Gastrocnemius medialis (tissue), 4 donors: ENCODE data around the gene ZNF521. TPM values are rescaled to one million over a fixed set of nuclear protein-coding genes. Genes with fewer than 3 reads are reported as not detected.

ENCODE experiments used
- ATAC-seq, 2 donors: fragments of 150-250 bp; one replicate each; pipeline ENCODE4 v1.9.1; 2016
- DNase-seq, 2 donors: peaks; one replicate each; pipeline ENCODE4 v3.0.0-alpha.2; 2019
- H3K27ac ChIP-seq, 4 donors: fragments of 200-600 bp; sonication (generic); 1 replicate in 1 of 4; 2 replicates in 3 of 4; pipeline ENCODE4 v1.5.1; 2016 to 2018; ENCODE audit warnings: mild to moderate bottlenecking in 2 of 4, moderate library complexity in 1 of 4
- H3K27me3 ChIP-seq, 3 donors: fragments of 200-600 bp; sonication (generic) in 2 of 3; 1 replicate in 1 of 3; 2 replicates in 2 of 3; pipeline versions ENCODE4 v1.5.1 to v1.6.0; 2016 to 2019; ENCODE audit warnings: mild to moderate bottlenecking in 1 of 3, moderate library complexity in 1 of 3
- H3K36me3 ChIP-seq, 2 donors: fragments of 200-600 bp; sonication (generic) in 1 of 2; one replicate each; pipeline ENCODE4 v1.5.1; 2017 to 2018
- H3K4me1 ChIP-seq, 2 donors: fragments of 200-600 bp; sonication (generic) in 1 of 2; one replicate each; pipeline ENCODE4 v1.5.1; 2016 to 2017; ENCODE audit warnings: mild to moderate bottlenecking in 2 of 2
- H3K4me3 ChIP-seq, 4 donors: fragments of 200-600 bp; sonication (generic) in 3 of 4; 1 replicate in 1 of 4; 2 replicates in 3 of 4; pipeline ENCODE4 v1.5.1; 2016 to 2019; ENCODE audit warnings: mild to moderate bottlenecking in 2 of 4
- H3K9me3 ChIP-seq, 3 donors: fragments of 200-600 bp; sonication (generic) in 2 of 3; 1 replicate in 1 of 3; 2 replicates in 2 of 3; pipeline ENCODE4 v1.5.1; 2016 to 2019
- CTCF ChIP-seq, 5 experiments: fragments of 450-650 bp in 3 of 5; fragments of 200-600 bp in 2 of 5; sonication (generic) in 2 of 5; IDR thresholded peaks in 4 of 5; conservative IDR thresholded peaks in 1 of 5; 1 replicate in 4 of 5; 2 replicates in 1 of 5; pipeline ENCODE4 v1.5.1; 2016 to 2019; ENCODE audit warnings: antibody characterized with exemption in 5 of 5, mild to moderate bottlenecking in 3 of 5, moderate library complexity in 3 of 5
- POLR2A ChIP-seq, 2 donors: fragments of 450-650 bp; IDR thresholded peaks; one replicate each; pipeline ENCODE4 v1.6.1; 2017; ENCODE audit warnings: antibody characterized with exemption in 2 of 2, mild to moderate bottlenecking in 2 of 2, moderate library complexity in 2 of 2
- in situ Hi-C, 4 donors: fragments of 200-750 bp; cut with MboI; loops; one replicate each; pipeline versions ENCODE4 v1.15.0 to v1.8.0; 2017; ENCODE audit warnings: low sequenced_read_pairs in 4 of 4
- intact Hi-C: fragments of 100-400 bp; cut with DNase I; formaldehyde crosslinking; loops from one replicate; pipeline ENCODE4 v1.15.1; 2023; ENCODE audit warnings: low total_unique reads
- total RNA-seq, 4 donors: library from RNA; depleted of rRNA; stranded (reverse); fragments of >200 nt; gene quantifications; one replicate each; pipeline versions ENCODE4 v1.1.0 to v1.2.3, GENCODE V29; 2016

Gene ZNF521
- total RNA-seq, 4 donors from 2014 or later, result 3.5 to 15.6 (median 4.7) TPM

GRCh38 chr18:25062720-25063119, 289.2 kb downstream of the ZNF521 start:
- ATAC-seq, result no peak
- intact Hi-C loops, result loop anchor here (2.0 to 10.0 kb wide), 2 partner anchors 98 to 188 kb away; no protein-coding TSS in a partner anchor

GRCh38 chr18:25061395-25061794, 290.6 kb downstream of the ZNF521 start:
- in situ Hi-C loops (no loop called here), intact Hi-C loops (loop anchor here (10.0 kb wide), 1 partner anchor 187 kb away; no protein-coding TSS in a partner anchor)
- Histone ChIP-seq H3K4me3 (no peak overlapping the region), H3K27me3 (no peaks in the 10 kb centered on the region), H3K36me3 (no peaks in the 10 kb centered on the region), H3K27ac (no peak overlapping the region), H3K9me3 (no peaks in the 10 kb centered on the region), H3K4me1 (no peaks in the 10 kb centered on the region)
- DNase-seq (no peak), ATAC-seq (no peak)
- no peak for TF ChIP-seq POLR2A (IDR thresholded peaks at IDR 0.05)
- no peak for TF ChIP-seq CTCF (IDR thresholded peaks at IDR 0.05 in 4 of 5, conservative IDR thresholded peaks at IDR 0.05 in 1 of 5)

More at GRCh38 chr18:25062720-25063119, 289.2 kb downstream of the ZNF521 start:
- in situ Hi-C loops, result no loop called here
- TF ChIP-seq CTCF (IDR thresholded peaks at IDR 0.05 in 4 of 5, conservative IDR thresholded peaks at IDR 0.05 in 1 of 5) (no peak), POLR2A (IDR thresholded peaks at IDR 0.05) (no peak)
- Histone ChIP-seq H3K36me3 (no peaks in the 10 kb centered on the region), H3K9me3 (no peaks in the 10 kb centered on the region), H3K4me1 (no peaks in the 10 kb centered on the region), H3K4me3 (no peak overlapping the region), H3K27ac (no peak overlapping the region), H3K27me3 (no peaks in the 10 kb centered on the region)
- no peak for DNase-seq

GRCh38 chr18:25058521-25058920, 293.4 kb downstream of the ZNF521 start:
- no peak for DNase-seq
- H3K36me3 ChIP-seq, result no peaks in the 10 kb centered on the region
- in situ Hi-C loops (no loop called here), intact Hi-C loops (no loop called here)
- H3K27ac ChIP-seq, result no peak overlapping the region
- TF ChIP-seq CTCF (IDR thresholded peaks at IDR 0.05 in 4 of 5, conservative IDR thresholded peaks at IDR 0.05 in 1 of 5) (no peak), POLR2A (IDR thresholded peaks at IDR 0.05) (no peak)
- no peaks in the 10 kb centered on the region for H3K9me3 ChIP-seq
- ATAC-seq, result no peak
- H3K4me1 ChIP-seq, result no peaks in the 10 kb centered on the region
- H3K27me3 ChIP-seq, result no peaks in the 10 kb centered on the region
- no peak overlapping the region for H3K4me3 ChIP-seq

GRCh38 chr18:25057491-25058050, 294.4 kb downstream of the ZNF521 start:
- ATAC-seq (no peak), DNase-seq (no peak)
- Histone ChIP-seq H3K36me3 (no peaks in the 10 kb centered on the region), H3K4me1 (no peaks in the 10 kb centered on the region), H3K9me3 (no peaks in the 10 kb centered on the region), H3K27ac (no peak overlapping the region), H3K4me3 (no peak overlapping the region), H3K27me3 (no peaks in the 10 kb centered on the region)
- TF ChIP-seq CTCF (IDR thresholded peaks at IDR 0.05 in 4 of 5, conservative IDR thresholded peaks at IDR 0.05 in 1 of 5) (no peak), POLR2A (IDR thresholded peaks at IDR 0.05) (no peak)
- intact Hi-C loops, result no loop called here
- in situ Hi-C loops, result no loop called here

GRCh38 chr18:25056429-25056828, 295.5 kb downstream of the ZNF521 start:
- H3K9me3 ChIP-seq, result no peaks in the 10 kb centered on the region
- DNase-seq, result no peak
- intact Hi-C loops, result no loop called here
- in situ Hi-C loops, result no loop called here
- no peak for ATAC-seq
- no peaks in the 10 kb centered on the region for H3K27me3 ChIP-seq
- H3K4me3 ChIP-seq, result no peak overlapping the region
- TF ChIP-seq CTCF (IDR thresholded peaks at IDR 0.05 in 4 of 5, conservative IDR thresholded peaks at IDR 0.05 in 1 of 5), result no peak
- TF ChIP-seq POLR2A (IDR thresholded peaks at IDR 0.05), result no peak
- H3K4me1 ChIP-seq, result no peaks in the 10 kb centered on the region
- H3K27ac ChIP-seq, result no peak overlapping the region
- H3K36me3 ChIP-seq, result no peaks in the 10 kb centered on the region
